Transverse colon (tissue), 4 donors: ENCODE results near the gene PACC1.
A peak's percentile ranks its signal among the peaks of the same experiment; 100 is the strongest.

Experiments used
- CTCF ChIP-seq, 5 experiments: fragments of 200-600 bp in 3 of 5; fragments of 450-650 bp in 2 of 5; sonication (generic) in 3 of 5; IDR thresholded peaks; 1 replicate in 2 of 5; 2 replicates in 3 of 5; pipeline ENCODE4 v1.5.1; 2016 to 2017; ENCODE audit warnings: antibody characterized with exemption in 5 of 5, inconsistent platforms in 3 of 5, mild to moderate bottlenecking in 2 of 5, moderate library complexity in 1 of 5
- POLR2AphosphoS5 ChIP-seq, 3 donors: sonication (generic); formaldehyde crosslinking; IDR thresholded peaks; one replicate each; pipeline ENCODE4 v1.6.1; 2016; ENCODE audit warnings: antibody characterized with exemption in 3 of 3

GRCh38 chr1:212457740-212458338 lies 43.2 kb upstream of the PACC1 start:
- TF ChIP-seq POLR2AphosphoS5 (IDR thresholded peaks at IDR 0.05) = no peak
- TF ChIP-seq CTCF (IDR thresholded peaks at IDR 0.05) = peak; percentile 36 to 62 (median 49)
